IPS-15b (cell line): ENCODE data around the gene XRCC4.

ENCODE experiments used
- H3K27me3 ChIP-seq: one replicate; pipeline ENCODE4 v1.6.1; 2013; ENCODE audit warnings: low read length; ENCODE audit not compliant: control insufficient read depth, insufficient read depth
- H3K36me3 ChIP-seq: one replicate; pipeline ENCODE4 v1.6.1; 2013; ENCODE audit warnings: low read length; ENCODE audit not compliant: control insufficient read depth, insufficient read depth
- H3K4me1 ChIP-seq: one replicate; pipeline ENCODE4 v1.6.1; 2013; ENCODE audit warnings: mild to moderate bottlenecking, low read length; ENCODE audit not compliant: control insufficient read depth, insufficient read depth
- H3K4me3 ChIP-seq: one replicate; pipeline ENCODE4 v1.5.1; 2013; ENCODE audit warnings: low read depth, low read length
- H3K9ac ChIP-seq: one replicate; pipeline ENCODE4 v1.6.1; 2013; ENCODE audit warnings: low read depth, mild to moderate bottlenecking, low read length
- H3K9me3 ChIP-seq: one replicate; pipeline ENCODE4 v1.6.1; 2013; ENCODE audit warnings: mild to moderate bottlenecking, low read length; ENCODE audit not compliant: control insufficient read depth, insufficient read depth

XRCC4 gene

GRCh38 chr5:83204651-83205050, 127.3 kb downstream of the XRCC4 start:
- Histone ChIP-seq H3K27me3 (no peaks in the 10 kb centered on the region), H3K4me1 (no peaks in the 10 kb centered on the region), H3K4me3 (no peak overlapping the region), H3K9ac (no peak overlapping the region), H3K9me3 (no peaks in the 10 kb centered on the region), H3K36me3 (no peaks in the 10 kb centered on the region)

GRCh38 chr5:83209963-83210362, 132.6 kb downstream of the XRCC4 start:
- H3K4me3 ChIP-seq, result no peak overlapping the region
- no peaks in the 10 kb centered on the region for H3K4me1 ChIP-seq
- no peaks in the 10 kb centered on the region for H3K36me3 ChIP-seq
- no peaks in the 10 kb centered on the region for H3K9me3 ChIP-seq
- no peak overlapping the region for H3K9ac ChIP-seq
- no peaks in the 10 kb centered on the region for H3K27me3 ChIP-seq

- Histone ChIP-seq H3K27me3 (no peaks in the 10 kb centered on the region), H3K4me3 (no peak overlapping the region), H3K9ac (no peak overlapping the region), H3K4me1 (peaks cover 2% of the 10 kb centered on the region), H3K9me3 (no peaks in the 10 kb centered on the region), H3K36me3 (no peaks in the 10 kb centered on the region)
Measured at GRCh38 chr5:83219077-83219476, 141.7 kb downstream of the XRCC4 start.

GRCh38 chr5:83219495-83219894, 142.1 kb downstream of the XRCC4 start:
- no peak overlapping the region for H3K4me3 ChIP-seq
- peaks cover 4% of the 10 kb centered on the region for H3K4me1 ChIP-seq
- H3K9me3 ChIP-seq, result no peaks in the 10 kb centered on the region
- H3K27me3 ChIP-seq, result no peaks in the 10 kb centered on the region
- no peak overlapping the region for H3K9ac ChIP-seq
- no peaks in the 10 kb centered on the region for H3K36me3 ChIP-seq

- no peaks in the 10 kb centered on the region for H3K9me3 ChIP-seq
- H3K27me3 ChIP-seq, result no peaks in the 10 kb centered on the region
- no peak overlapping the region for H3K9ac ChIP-seq
- H3K4me1 ChIP-seq, result peaks cover 6% of the 10 kb centered on the region
- no peak overlapping the region for H3K4me3 ChIP-seq
- H3K36me3 ChIP-seq, result no peaks in the 10 kb centered on the region
Measured at GRCh38 chr5:83220331-83220730, 143.0 kb downstream of the XRCC4 start.

GRCh38 chr5:83222906-83223305, 145.6 kb downstream of the XRCC4 start:
- Histone ChIP-seq H3K9ac (no peak overlapping the region), H3K4me3 (no peak overlapping the region), H3K36me3 (no peaks in the 10 kb centered on the region), H3K9me3 (no peaks in the 10 kb centered on the region), H3K27me3 (no peaks in the 10 kb centered on the region), H3K4me1 (peaks cover 8% of the 10 kb centered on the region)

GRCh38 chr5:83227611-83228010, 150.3 kb downstream of the XRCC4 start:
- Histone ChIP-seq H3K4me3 (no peak overlapping the region), H3K36me3 (no peaks in the 10 kb centered on the region), H3K9ac (no peak overlapping the region), H3K4me1 (peaks cover 8% of the 10 kb centered on the region), H3K9me3 (no peaks in the 10 kb centered on the region), H3K27me3 (no peaks in the 10 kb centered on the region)

GRCh38 chr5:83230511-83230910, 153.2 kb downstream of the XRCC4 start:
- Histone ChIP-seq H3K9me3 (no peaks in the 10 kb centered on the region), H3K4me3 (no peak overlapping the region)

GRCh38 chr5:83244516-83244915, 167.2 kb downstream of the XRCC4 start:
- no peak overlapping the region for H3K4me3 ChIP-seq
- peaks cover 3% of the 10 kb centered on the region for H3K4me1 ChIP-seq
- no peaks in the 10 kb centered on the region for H3K27me3 ChIP-seq
- no peak overlapping the region for H3K9ac ChIP-seq
- H3K9me3 ChIP-seq, result no peaks in the 10 kb centered on the region
- H3K36me3 ChIP-seq, result no peaks in the 10 kb centered on the region

More at GRCh38 chr5:83230511-83230910, 153.2 kb downstream of the XRCC4 start:
- no peak overlapping the region for H3K9ac ChIP-seq
- H3K27me3 ChIP-seq, result no peaks in the 10 kb centered on the region
- H3K36me3 ChIP-seq, result no peaks in the 10 kb centered on the region
- H3K4me1 ChIP-seq, result peaks cover 2% of the 10 kb centered on the region

GRCh38 chr5:83245037-83245436, 167.7 kb downstream of the XRCC4 start:
- H3K9me3 ChIP-seq, result no peaks in the 10 kb centered on the region
- H3K4me1 ChIP-seq, result peaks cover 3% of the 10 kb centered on the region
- H3K27me3 ChIP-seq, result no peaks in the 10 kb centered on the region
- H3K36me3 ChIP-seq, result no peaks in the 10 kb centered on the region
- no peak overlapping the region for H3K9ac ChIP-seq
- H3K4me3 ChIP-seq, result no peak overlapping the region

- Histone ChIP-seq H3K36me3 (no peaks in the 10 kb centered on the region), H3K9ac (no peak overlapping the region), H3K4me3 (no peak overlapping the region), H3K9me3 (no peaks in the 10 kb centered on the region), H3K27me3 (no peaks in the 10 kb centered on the region), H3K4me1 (peaks cover 3% of the 10 kb centered on the region)
Measured at GRCh38 chr5:83246071-83246470, 168.7 kb downstream of the XRCC4 start.

- Histone ChIP-seq H3K36me3 (no peaks in the 10 kb centered on the region), H3K9me3 (no peaks in the 10 kb centered on the region), H3K9ac (no peak overlapping the region), H3K4me1 (peaks cover 3% of the 10 kb centered on the region), H3K27me3 (no peaks in the 10 kb centered on the region), H3K4me3 (no peak overlapping the region)
Measured at GRCh38 chr5:83249156-83249555, 171.8 kb downstream of the XRCC4 start.

GRCh38 chr5:83251849-83252248, 174.5 kb downstream of the XRCC4 start:
- Histone ChIP-seq H3K27me3 (no peaks in the 10 kb centered on the region), H3K9ac (no peak overlapping the region), H3K9me3 (no peaks in the 10 kb centered on the region), H3K36me3 (no peaks in the 10 kb centered on the region), H3K4me1 (no peaks in the 10 kb centered on the region), H3K4me3 (no peak overlapping the region)
